NCI-H2171 treated with DMSO at 0.1 percent for 48 hours (cell line): ENCODE data around the gene TMEM131.
A peak's percentile ranks its signal among the peaks of the same experiment; 100 is the strongest.

Source experiments
- DNase-seq: peaks from one replicate; lab custom pipeline; 2025; lab: John Stamatoyannopoulos, UW

Gene TMEM131

GRCh38 chr2:97806738-97807618, 188.8 kb downstream of the TMEM131 start:
- peak; percentile 79 for DNase-seq

GRCh38 chr2:97805776-97806175, 190.0 kb downstream of the TMEM131 start:
- DNase-seq: no peak

- no peak for DNase-seq
These were observed 194.7 kb downstream of the TMEM131 start for GRCh38 chr2:97801028-97801427.

GRCh38 chr2:97798416-97798815, 197.3 kb downstream of the TMEM131 start:
- DNase-seq: no peak

GRCh38 chr2:97797355-97797754, 198.4 kb downstream of the TMEM131 start:
- no peak for DNase-seq

GRCh38 chr2:97796465-97797126, 199.2 kb downstream of the TMEM131 start:
- DNase-seq: no peak

GRCh38 chr2:97792416-97792815, 203.3 kb downstream of the TMEM131 start:
- DNase-seq: no peak

- DNase-seq: peak; percentile 14
These were observed 206.6 kb downstream of the TMEM131 start for GRCh38 chr2:97788986-97789644.

GRCh38 chr2:97785818-97786217, 209.9 kb downstream of the TMEM131 start:
- no peak for DNase-seq

- no peak for DNase-seq
These were observed 210.8 kb downstream of the TMEM131 start for GRCh38 chr2:97784953-97785352.

GRCh38 chr2:97781981-97782380, 213.8 kb downstream of the TMEM131 start:
- DNase-seq: no peak

GRCh38 chr2:97779141-97779540, 216.6 kb downstream of the TMEM131 start:
- DNase-seq: no peak

- no peak for DNase-seq
These were observed 220.7 kb downstream of the TMEM131 start for GRCh38 chr2:97775074-97775473.

GRCh38 chr2:97774425-97774824, 221.3 kb downstream of the TMEM131 start:
- DNase-seq: peak; percentile 50

- DNase-seq: no peak
These were observed 225.3 kb downstream of the TMEM131 start for GRCh38 chr2:97770445-97770844.

GRCh38 chr2:97769711-97770110, 226.0 kb downstream of the TMEM131 start:
- DNase-seq: peak; percentile 23

GRCh38 chr2:97769308-97769707, 226.4 kb downstream of the TMEM131 start:
- DNase-seq: no peak

- DNase-seq: no peak
These were observed 229.2 kb downstream of the TMEM131 start for GRCh38 chr2:97766567-97766966.

- no peak for DNase-seq
These were observed 229.8 kb downstream of the TMEM131 start for GRCh38 chr2:97765933-97766332.

GRCh38 chr2:97764559-97765263, 231.0 kb downstream of the TMEM131 start:
- DNase-seq: peak; percentile 30

- DNase-seq: no peak
These were observed 232.4 kb downstream of the TMEM131 start for GRCh38 chr2:97763176-97763845.

GRCh38 chr2:97761192-97761591, 234.6 kb downstream of the TMEM131 start:
- no peak for DNase-seq
